DMS114 treated with DMSO at 0.1 percent for 48 hours (cell line): ENCODE results near the gene TMIGD1.
A peak's percentile ranks its signal among the peaks of the same experiment; 100 is the strongest.

Experiments
- DNase-seq: peaks from one replicate; lab custom pipeline; 2025; ENCODE audit not compliant: unreplicated experiment; lab: John Stamatoyannopoulos, UW

Gene TMIGD1

GRCh38 chr17:30332057-30332542 is 1.8 kb downstream of the TMIGD1 start:
- no peak for DNase-seq

GRCh38 chr17:30326809-30327208 is 7.0 kb downstream of the TMIGD1 start:
- DNase-seq = no peak

GRCh38 chr17:30324723-30325122 is 9.1 kb downstream of the TMIGD1 start:
- no peak for DNase-seq

- DNase-seq = no peak
Observed at GRCh38 chr17:30323895-30324319, 9.9 kb downstream of the TMIGD1 start.

GRCh38 chr17:30323262-30323894 is 10.5 kb downstream of the TMIGD1 start:
- no peak for DNase-seq

- no peak for DNase-seq
Observed at GRCh38 chr17:30321314-30321713, 12.5 kb downstream of the TMIGD1 start.

GRCh38 chr17:30318155-30318554 is 15.7 kb downstream of the TMIGD1 start:
- DNase-seq = no peak

GRCh38 chr17:30316736-30317135 is 17.1 kb downstream of the TMIGD1 start:
- no peak for DNase-seq

GRCh38 chr17:30315106-30315505 is 18.8 kb downstream of the TMIGD1 start:
- DNase-seq = no peak

GRCh38 chr17:30314474-30314873 is 19.4 kb downstream of the TMIGD1 start:
- no peak for DNase-seq

GRCh38 chr17:30312226-30312625 is 21.6 kb downstream of the TMIGD1 start:
- DNase-seq = no peak

GRCh38 chr17:30310562-30310961 is 23.3 kb downstream of the TMIGD1 start:
- no peak for DNase-seq

GRCh38 chr17:30309591-30309990 is 24.3 kb downstream of the TMIGD1 start:
- no peak for DNase-seq

- DNase-seq = no peak
Observed at GRCh38 chr17:30308406-30308805, 25.5 kb downstream of the TMIGD1 start.

- no peak for DNase-seq
Observed at GRCh38 chr17:30304778-30305177, 29.1 kb downstream of the TMIGD1 start.

GRCh38 chr17:30302241-30302640 is 31.6 kb downstream of the TMIGD1 start:
- no peak for DNase-seq

- DNase-seq = no peak
Observed at GRCh38 chr17:30300818-30301217, 33.0 kb downstream of the TMIGD1 start.

GRCh38 chr17:30299000-30299399 is 34.9 kb downstream of the TMIGD1 start:
- DNase-seq = no peak

GRCh38 chr17:30297715-30298114 is 36.1 kb downstream of the TMIGD1 start:
- no peak for DNase-seq

- no peak for DNase-seq
Observed at GRCh38 chr17:30296499-30297080, 37.3 kb downstream of the TMIGD1 start.

GRCh38 chr17:30292286-30292858 is 41.5 kb downstream of the TMIGD1 start:
- DNase-seq = peak; percentile 35

GRCh38 chr17:30291543-30292285 is 42.1 kb downstream of the TMIGD1 start, which contains the start of gene BLMH:
Gene BLMH, minus strand, starts transcription at chr17:30291944. Its CDS starts 125 bp downstream, at chr17:30291819.
- DNase-seq = peak; percentile 35
